CD4-positive, alpha-beta T cell (primary cell): ENCODE measurements around the gene NUP37. TPM values are rescaled to one million over a fixed set of nuclear protein-coding genes. Genes with fewer than 3 reads are reported as not detected.

Source experiments
- ATAC-seq: fragments of 200-7000 bp; cut with Tn5 transposase; one replicate; pipeline ENCODE4 v1.10.0; 2022; ENCODE audit warnings: mild to moderate bottlenecking; ENCODE audit not compliant: poor library complexity
- CTCF ChIA-PET: fragments of 350-600 bp; sonication (Branson Sonifier 250); formaldehyde crosslinking; loops from one replicate; lab custom pipeline; 2021; ENCODE audit warnings: antibody characterized with exemption, inconsistent platforms; lab: Charles Lee
- POLR2A ChIA-PET: fragments of 350-600 bp; sonication (Branson Sonifier 250); formaldehyde crosslinking; loops from one replicate; lab custom pipeline; 2021; ENCODE audit warnings: antibody characterized with exemption, inconsistent platforms; lab: Charles Lee
- DNase-seq, 14 experiments: peaks; one replicate each; pipeline ENCODE4 v3.0.0-alpha.2; 2013 to 2020; ENCODE audit warnings: mixed read lengths in 2 of 14
- H3K27ac ChIP-seq, 2 donors: one replicate each; pipeline versions ENCODE4 v1.5.1 to v1.7.0; 2013; ENCODE audit warnings: low read length in 2 of 2, low read depth in 1 of 2, mild to moderate bottlenecking in 1 of 2
- H3K27me3 ChIP-seq, 2 experiments: 1 replicate in 1 of 2; 2 replicates in 1 of 2; pipeline versions ENCODE4 v1.6.1 to v1.7.0; 2013; ENCODE audit warnings: low read length in 2 of 2, control low read depth in 1 of 2, mild to moderate bottlenecking in 1 of 2, moderate library complexity in 1 of 2; ENCODE audit not compliant: insufficient read depth in 2 of 2, control insufficient read depth in 1 of 2
- H3K36me3 ChIP-seq: one replicate; pipeline ENCODE4 v1.6.1; 2013; ENCODE audit warnings: low read length, control low read depth; ENCODE audit not compliant: insufficient read depth
- H3K4me1 ChIP-seq: one replicate; pipeline ENCODE4 v1.6.1; 2013; ENCODE audit warnings: low read length, control low read depth; ENCODE audit not compliant: insufficient read depth
- H3K4me3 ChIP-seq: one replicate; pipeline ENCODE4 v1.5.1; 2013; ENCODE audit warnings: mild to moderate bottlenecking, low read length, moderate library complexity
- H3K9me3 ChIP-seq, 2 experiments: 1 replicate in 1 of 2; 2 replicates in 1 of 2; pipeline versions ENCODE4 v1.6.1 to v1.7.0; 2013; ENCODE audit warnings: low read length in 2 of 2, mild to moderate bottlenecking in 2 of 2, control low read depth in 1 of 2, moderate library complexity in 1 of 2; ENCODE audit not compliant: control insufficient read depth in 1 of 2, insufficient read depth in 1 of 2
- H3K27ac Mint-ChIP-seq: one replicate; pipeline ENCODE4 v1.8.0; 2020; ENCODE audit warnings: mixed read lengths
- H3K27me3 Mint-ChIP-seq: one replicate; pipeline ENCODE4 v1.8.0; 2021; ENCODE audit warnings: mixed read lengths
- H3K36me3 Mint-ChIP-seq: one replicate; pipeline ENCODE4 v1.8.0; 2021; ENCODE audit warnings: low read depth, mixed read lengths
- H3K4me1 Mint-ChIP-seq: one replicate; pipeline ENCODE4 v1.8.0; 2021; ENCODE audit warnings: low read depth, mixed read lengths
- H3K4me3 Mint-ChIP-seq: one replicate; pipeline ENCODE4 v1.8.0; 2020; ENCODE audit warnings: mild to moderate bottlenecking, mixed read lengths
- H3K9me3 Mint-ChIP-seq: one replicate; pipeline ENCODE4 v1.8.0; 2020; ENCODE audit warnings: mixed read lengths
- intact Hi-C, 2 experiments: fragments of 100-400 bp; cut with DNase I in 1 of 2; cut with micrococcal nuclease in 1 of 2; formaldehyde crosslinking; loops; one replicate each; pipeline versions ENCODE4 v1.15.1 to v1.9.0; 2023 to 2025; cut with DNase I, micrococcal nuclease
- total RNA-seq, 174 experiments: library from RNA in 2 of 174; stranded (reverse) in 2 of 174; gene quantifications; one replicate each; pipeline ENCODE4 v1.2.3 and lab custom pipeline; 2021 to 2026
- TF ChIP-seq, protein P1 (sequence below): fragments of 200-600 bp; IDR thresholded peaks from one replicate; pipeline ENCODE4 v1.8.0; 2022; ENCODE audit warnings: antibody characterized with exemption, mild to moderate bottlenecking

The NUP37 gene
- total RNA-seq, 2 experiments from 2014 or later: 9.4 to 9.6 TPM

DNA sequence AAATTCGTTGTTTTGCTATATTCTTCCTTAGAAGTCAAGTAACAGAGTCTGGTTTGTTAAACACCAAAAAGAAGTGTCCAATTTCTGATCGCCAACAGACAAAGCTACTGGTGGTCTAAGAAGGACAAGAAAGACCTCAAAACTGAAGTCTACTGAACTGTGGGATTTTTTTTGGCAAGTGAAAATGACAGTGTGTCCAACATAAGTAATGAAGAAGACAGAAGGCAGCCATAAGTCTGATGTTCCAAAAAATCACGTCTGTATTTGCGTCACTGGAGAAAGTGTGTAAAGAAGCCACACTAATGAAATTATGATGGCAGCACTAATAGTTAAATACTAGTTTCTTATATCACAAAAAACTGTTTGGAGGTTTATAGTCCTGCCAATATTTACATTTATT is 90.8 kb downstream of the NUP37 start:
- DNase-seq (no peak), ATAC-seq (no peak)
- H3K36me3 Mint-ChIP-seq: peaks cover 78% of the 10 kb centered on the region
- no peaks in the 10 kb centered on the region for H3K27me3 Mint-ChIP-seq
- H3K9me3 Mint-ChIP-seq: no peaks in the 10 kb centered on the region
- H3K4me3 Mint-ChIP-seq: no peak overlapping the region
- Histone ChIP-seq H3K4me3 (no peak overlapping the region), H3K4me1 (no peaks in the 10 kb centered on the region), H3K9me3 (no peaks in the 10 kb centered on the region), H3K27ac (no peak overlapping the region), H3K27me3 (no peaks in the 10 kb centered on the region), H3K36me3 (peaks cover 54% of the 10 kb centered on the region)
- ChIA-PET CTCF (interaction anchor here (1.7 kb wide), 1 partner anchor 53 kb away, joined by 3 read pairs; no protein-coding TSS in a partner anchor), POLR2A (no interaction called here)
- H3K27ac Mint-ChIP-seq: no peak overlapping the region
- intact Hi-C loops: no loop called here
- no peaks in the 10 kb centered on the region for H3K4me1 Mint-ChIP-seq
- TF ChIP-seq, protein P1, sequence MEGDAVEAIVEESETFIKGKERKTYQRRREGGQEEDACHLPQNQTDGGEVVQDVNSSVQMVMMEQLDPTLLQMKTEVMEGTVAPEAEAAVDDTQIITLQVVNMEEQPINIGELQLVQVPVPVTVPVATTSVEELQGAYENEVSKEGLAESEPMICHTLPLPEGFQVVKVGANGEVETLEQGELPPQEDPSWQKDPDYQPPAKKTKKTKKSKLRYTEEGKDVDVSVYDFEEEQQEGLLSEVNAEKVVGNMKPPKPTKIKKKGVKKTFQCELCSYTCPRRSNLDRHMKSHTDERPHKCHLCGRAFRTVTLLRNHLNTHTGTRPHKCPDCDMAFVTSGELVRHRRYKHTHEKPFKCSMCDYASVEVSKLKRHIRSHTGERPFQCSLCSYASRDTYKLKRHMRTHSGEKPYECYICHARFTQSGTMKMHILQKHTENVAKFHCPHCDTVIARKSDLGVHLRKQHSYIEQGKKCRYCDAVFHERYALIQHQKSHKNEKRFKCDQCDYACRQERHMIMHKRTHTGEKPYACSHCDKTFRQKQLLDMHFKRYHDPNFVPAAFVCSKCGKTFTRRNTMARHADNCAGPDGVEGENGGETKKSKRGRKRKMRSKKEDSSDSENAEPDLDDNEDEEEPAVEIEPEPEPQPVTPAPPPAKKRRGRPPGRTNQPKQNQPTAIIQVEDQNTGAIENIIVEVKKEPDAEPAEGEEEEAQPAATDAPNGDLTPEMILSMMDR: no peak

DNA sequence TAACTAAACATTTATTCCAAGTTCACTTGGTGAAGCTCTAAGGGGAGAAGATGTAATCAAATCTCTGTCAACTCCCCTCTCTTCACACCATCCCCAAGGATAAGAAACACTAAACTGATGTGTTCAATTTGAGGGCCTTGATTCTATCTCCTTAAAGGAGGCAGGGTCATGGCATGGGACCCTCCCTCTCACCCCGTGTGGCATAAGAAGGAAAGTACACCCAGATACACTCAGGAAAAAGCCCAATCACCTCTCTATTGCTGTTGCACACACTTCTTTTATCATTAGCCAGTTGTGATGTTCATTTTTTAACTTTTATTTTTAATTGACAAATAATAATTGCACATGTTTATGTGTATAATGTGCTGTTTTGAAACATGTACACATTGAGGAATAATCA is 93.2 kb downstream of the NUP37 start:
- Histone ChIP-seq H3K4me3 (no peak overlapping the region), H3K36me3 (peaks cover 46% of the 10 kb centered on the region), H3K9me3 (no peaks in the 10 kb centered on the region), H3K4me1 (no peaks in the 10 kb centered on the region), H3K27ac (no peak overlapping the region), H3K27me3 (no peaks in the 10 kb centered on the region)
- TF ChIP-seq, protein P1: no peak
- no peaks in the 10 kb centered on the region for H3K27me3 Mint-ChIP-seq
- no peaks in the 10 kb centered on the region for H3K4me1 Mint-ChIP-seq
- intact Hi-C loops: no loop called here
- H3K9me3 Mint-ChIP-seq: no peaks in the 10 kb centered on the region
- DNase-seq: no peak
- CTCF ChIA-PET: no interaction called here
- peak; percentile 49 for ATAC-seq
- H3K27ac Mint-ChIP-seq: no peak overlapping the region
- H3K36me3 Mint-ChIP-seq: peaks cover 75% of the 10 kb centered on the region
- POLR2A ChIA-PET: no interaction called here
- H3K4me3 Mint-ChIP-seq: no peak overlapping the region

DNA sequence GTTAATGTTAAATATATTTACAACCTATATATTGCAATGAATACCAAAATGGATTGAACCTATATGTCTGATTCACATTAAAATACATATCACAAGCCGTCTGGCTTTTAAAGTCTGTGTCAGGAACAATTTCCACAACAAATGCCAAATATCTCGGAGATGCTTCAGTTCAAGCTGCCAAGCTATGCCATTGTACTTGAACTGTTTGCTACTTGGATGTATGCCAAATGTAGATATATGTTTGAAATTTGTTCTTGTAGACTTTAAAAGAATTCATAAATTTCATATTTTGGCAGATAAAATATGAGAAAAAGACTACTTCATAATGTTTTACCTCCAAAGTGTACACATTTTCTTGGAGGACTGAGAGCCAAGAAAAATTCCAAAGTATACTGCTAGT is 95.1 kb downstream of the NUP37 start:
- no peaks in the 10 kb centered on the region for H3K27me3 Mint-ChIP-seq
- Histone ChIP-seq H3K36me3 (peaks cover 36% of the 10 kb centered on the region), H3K9me3 (no peaks in the 10 kb centered on the region), H3K4me3 (no peak overlapping the region), H3K4me1 (no peaks in the 10 kb centered on the region), H3K27ac (no peak overlapping the region), H3K27me3 (no peaks in the 10 kb centered on the region)
- H3K4me1 Mint-ChIP-seq: no peaks in the 10 kb centered on the region
- POLR2A ChIA-PET: no interaction called here
- H3K9me3 Mint-ChIP-seq: no peaks in the 10 kb centered on the region
- TF ChIP-seq, protein P1: no peak
- DNase-seq (no peak), ATAC-seq (no peak)
- H3K36me3 Mint-ChIP-seq: peaks cover 82% of the 10 kb centered on the region
- CTCF ChIA-PET: no interaction called here
- H3K27ac Mint-ChIP-seq: no peak overlapping the region
- no peak overlapping the region for H3K4me3 Mint-ChIP-seq
- intact Hi-C loops: no loop called here
